Activated CD8-positive, alpha-beta memory T cell treated with anti-CD3 and anti-CD28 coated beads, Interleukin-2, amount 50 U/mL, for 48 hours (primary cell): ENCODE data around the gene USP10.
A peak's percentile ranks its signal among the peaks of the same experiment; 100 is the strongest.
"Not testable (repeated sequence)": the region's sequence is repeated elsewhere in the genome, so short reads cannot be mapped to it uniquely, and the experiment has no call there.

Experiments used
- DNase-seq: peaks from one replicate; pipeline ENCODE4 v3.0.0-alpha.2; 2020

The USP10 gene

DNA sequence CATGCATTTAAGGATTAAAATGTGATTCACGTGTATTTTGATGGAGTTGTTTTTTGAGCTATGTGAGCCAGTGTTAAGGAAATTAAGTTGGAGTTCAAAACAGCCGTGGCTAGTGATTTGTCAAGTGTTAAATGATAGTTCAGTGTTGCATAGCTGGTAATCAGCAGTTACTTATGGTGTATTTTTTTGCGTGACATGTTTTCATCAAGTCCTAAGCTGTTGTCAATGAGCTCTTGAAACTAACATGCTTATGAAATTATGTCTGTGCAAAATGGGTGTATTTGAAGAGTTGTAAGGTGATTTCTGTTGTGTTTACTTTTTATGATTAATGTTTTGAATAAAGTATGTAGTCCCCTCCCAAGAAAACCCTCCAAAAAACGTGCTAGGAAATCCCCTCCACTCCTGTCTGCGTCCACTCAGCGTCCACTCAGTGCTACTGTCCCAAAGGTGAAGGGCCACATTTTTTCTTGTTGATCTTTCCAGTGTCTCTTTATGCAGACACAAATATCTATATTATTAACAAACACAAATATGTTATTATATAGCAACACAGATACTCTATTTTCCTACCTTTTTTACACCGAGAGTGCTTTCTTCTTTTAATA is 30.0 kb downstream of the USP10 start:
- no peak for DNase-seq

DNA sequence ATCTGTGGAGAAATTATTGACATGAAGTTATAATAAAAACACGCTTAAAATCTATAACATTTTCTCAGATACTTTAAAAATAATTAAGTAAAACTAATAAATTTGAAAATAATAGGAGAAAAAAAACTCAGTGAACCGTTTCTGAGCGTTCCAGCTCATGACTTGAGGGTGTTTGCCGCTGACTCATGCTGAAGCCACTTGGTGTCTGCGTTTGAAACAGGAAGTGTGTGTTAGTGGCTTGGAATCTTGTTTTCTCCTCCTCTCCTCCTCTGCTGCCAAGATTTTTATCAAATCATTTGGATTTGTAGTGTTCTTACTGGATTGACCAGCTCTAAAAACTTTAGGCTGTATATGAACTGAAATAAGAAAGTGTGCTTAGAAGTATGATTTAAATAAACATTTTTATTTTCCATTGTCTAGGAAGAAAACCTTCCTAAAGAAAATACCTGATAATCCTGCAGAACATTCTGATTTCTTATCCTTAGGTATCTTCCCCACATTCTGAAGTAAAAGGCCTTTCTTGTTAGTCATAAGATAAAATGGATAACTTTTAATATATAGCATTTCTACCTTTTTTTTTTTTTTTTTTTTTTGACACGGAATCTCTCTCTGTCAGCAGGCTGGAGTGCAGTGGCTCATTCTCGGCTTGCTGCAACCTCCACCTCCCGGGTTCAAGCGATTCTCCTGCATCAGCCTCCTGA is 30.8 kb downstream of the USP10 start:
- DNase-seq: no peak

DNA sequence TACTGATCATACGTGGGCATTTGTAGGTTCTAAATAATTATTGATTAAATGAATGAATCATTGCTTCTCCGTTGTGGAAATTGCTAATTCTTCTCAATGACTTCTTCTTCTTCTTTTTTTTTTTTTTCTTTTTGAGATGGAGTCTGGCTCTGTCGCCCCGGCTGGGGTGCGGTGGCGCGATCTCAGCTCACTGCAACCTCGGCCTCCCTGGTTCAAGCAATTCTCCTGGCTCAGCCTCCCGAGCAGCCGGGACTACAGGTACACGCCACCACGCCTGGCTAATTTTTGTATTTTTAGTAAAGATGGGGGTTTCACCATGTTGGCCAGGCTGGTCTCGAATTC is 32.5 kb downstream of the USP10 start:
- DNase-seq: not testable (repeated sequence)

DNA sequence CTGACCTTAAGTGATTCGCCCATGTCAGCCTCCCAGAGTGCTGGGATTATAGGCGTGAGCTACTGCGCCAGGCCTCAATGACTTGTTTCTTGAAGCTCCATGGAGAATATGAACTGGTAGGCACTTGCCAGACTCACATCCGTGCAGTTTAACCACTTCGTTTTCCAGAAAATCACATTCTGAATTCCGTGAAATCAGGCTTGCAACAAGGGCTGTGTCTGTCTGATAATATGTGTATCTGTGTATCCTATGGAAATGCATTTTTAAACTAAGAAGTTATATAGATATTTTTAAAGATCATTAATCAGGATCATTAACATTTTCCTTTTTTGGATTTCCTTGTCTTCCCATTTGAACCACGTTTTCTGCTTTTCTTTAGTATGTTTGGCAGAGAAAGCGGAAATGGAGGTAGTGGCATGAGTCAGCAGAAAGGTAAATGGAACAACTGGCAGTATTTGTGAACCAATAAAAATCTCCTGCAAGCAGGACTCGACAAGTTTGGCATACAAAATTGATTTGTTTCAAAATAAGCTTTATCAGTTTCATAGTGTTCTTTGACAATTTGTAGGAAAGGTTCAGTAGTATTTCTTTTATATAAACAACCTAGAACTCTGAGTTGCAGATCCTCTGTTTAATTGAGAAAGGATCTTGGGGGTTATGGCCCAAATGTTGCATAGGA is 33.0 kb downstream of the USP10 start:
- no peak for DNase-seq

DNA sequence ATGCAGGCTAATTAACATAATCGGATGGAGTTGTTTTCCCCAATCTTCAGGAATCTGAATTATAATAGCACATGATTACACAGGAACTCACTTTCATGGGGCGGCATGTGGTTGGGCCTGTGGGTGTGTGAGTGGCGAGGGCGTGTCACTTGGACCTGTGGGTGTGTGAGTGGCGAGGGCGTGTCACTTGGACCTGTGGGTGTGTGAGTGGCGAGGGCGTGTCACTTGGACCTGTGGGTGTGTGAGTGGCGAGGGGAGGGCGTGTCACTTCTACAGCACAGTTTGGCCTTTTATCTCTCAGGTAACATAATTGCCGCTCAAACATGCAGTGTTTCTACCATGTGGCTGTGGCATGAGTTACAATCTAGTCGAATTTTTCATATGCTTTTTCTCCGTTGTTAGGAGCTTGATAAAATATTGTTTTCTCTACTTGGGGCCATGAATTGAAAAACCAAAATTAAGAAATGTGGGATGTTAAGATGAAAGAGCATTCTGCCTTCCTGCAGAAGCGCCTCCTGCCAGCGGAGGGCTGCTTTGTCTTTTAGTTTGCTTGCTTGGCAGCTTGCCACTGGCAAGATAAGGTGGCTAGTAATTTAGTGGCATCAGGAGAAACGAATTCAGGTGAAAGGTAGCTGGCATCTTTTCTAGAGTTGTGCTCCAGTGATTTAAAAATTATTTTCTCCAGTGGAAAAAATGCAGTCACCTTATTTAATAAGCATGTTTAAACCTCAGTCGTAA is 36.2 kb downstream of the USP10 start:
- DNase-seq: no peak

DNA sequence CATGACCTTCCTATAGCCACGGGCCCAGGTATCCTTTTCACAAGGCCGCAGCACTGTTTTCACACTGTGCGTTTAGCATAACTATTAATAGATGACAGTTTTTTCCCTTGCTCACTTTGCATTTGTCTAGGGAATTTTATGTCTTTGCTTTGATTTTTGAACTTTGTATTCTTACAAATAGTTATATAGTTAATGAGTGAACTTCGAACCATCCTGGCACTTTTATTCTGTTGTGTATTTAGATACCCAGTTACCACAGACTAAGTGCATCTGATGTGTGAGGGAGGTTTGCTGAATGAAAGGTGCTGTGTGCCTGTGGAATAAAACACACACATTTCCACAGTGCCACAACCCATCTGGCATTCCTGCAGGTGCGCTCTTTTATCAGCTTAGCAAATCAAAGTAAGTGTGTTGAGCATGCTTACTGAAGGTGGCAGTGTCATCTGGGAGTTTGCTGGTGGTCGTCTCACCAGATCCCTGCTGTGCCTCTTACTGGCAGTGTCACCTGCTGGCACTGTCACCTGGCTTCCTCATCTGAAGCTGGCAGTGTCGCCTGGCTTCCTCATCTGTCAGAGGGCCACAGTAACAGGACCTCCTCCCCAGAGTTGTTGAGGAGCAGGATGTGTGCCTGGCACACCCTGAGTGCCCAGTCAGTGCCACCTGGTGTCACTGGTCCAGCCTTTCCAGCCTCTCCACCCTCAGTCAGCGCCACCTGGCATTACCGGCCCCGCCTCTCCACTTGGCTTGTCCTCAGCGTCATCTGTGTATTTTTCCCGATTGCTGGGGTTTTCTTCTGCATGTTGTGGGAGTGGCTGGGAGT is 37.6 kb downstream of the USP10 start:
- DNase-seq: no peak

DNA sequence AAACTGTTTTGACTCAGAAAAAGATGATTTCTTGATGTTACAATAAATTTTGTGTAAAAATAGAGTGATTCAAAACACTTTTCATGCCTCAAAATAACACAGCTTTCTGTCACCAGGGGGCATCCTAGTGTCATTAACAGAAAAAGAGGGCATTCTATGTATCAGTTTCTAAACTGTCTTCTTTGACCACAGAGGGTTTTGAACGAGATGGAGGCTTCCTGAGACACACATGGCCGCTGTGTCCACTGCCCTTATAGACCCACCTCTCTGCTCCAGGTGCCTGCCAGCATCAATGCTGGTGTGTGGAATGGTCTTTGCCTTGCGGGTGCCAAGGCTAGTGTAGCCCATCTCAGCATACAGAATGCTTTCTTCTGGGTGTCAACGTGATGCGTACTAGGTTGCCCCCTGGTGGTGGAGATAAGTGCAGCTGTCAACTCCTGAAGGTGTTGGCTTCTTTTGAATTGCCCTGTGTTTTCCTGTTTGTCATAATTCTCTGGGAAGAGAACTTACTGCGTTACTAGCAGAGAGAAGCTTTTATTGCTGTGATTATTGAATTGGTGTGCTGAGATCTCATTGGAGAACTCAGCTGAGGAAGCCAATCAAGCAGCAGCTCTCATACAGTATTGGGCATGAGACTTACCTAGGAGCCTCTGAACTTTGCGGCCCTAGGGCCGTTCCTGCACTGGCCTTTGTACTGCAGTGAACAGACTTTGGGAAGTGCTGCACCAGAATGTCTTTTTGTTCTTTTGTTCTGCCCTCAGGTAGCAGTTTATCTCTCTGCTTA is 38.6 kb downstream of the USP10 start:
- DNase-seq: peak; percentile 81

DNA sequence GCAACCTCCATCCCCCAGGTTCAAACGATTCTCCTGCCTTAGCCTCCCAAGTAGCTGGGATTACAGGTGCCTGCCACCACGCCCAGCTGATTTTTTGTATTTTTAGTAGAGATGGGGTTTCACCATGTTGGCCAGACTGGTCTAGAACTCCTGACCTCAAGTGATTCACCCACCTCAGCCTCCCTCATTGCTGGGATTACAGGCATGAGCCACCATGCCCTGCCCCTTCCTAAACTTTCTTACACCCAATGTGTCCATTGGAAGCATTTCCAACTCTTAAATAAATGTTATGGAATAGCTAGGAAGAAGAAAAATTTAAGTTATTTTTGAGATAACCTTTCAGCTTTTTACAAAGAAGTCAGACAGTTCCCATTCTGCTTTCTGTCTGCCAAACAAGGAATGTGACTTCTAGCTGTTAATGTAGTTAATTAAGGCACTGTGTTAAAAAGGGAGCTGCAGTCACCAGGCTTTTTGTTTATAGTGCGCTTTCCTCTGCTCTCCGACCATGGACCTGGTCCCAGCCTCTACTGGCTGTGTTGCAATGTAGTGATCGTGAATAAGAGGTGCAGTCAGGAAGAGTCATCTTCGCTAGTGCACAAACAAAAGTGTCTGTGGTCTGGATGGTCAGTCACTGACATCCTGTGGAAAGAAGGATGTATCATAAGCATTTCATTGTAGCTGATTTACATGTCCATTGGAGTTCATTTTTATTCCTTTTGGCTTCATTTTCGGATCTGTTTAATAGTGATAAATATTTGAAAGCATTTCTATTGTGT is 39.7 kb downstream of the USP10 start:
- no peak for DNase-seq

DNA sequence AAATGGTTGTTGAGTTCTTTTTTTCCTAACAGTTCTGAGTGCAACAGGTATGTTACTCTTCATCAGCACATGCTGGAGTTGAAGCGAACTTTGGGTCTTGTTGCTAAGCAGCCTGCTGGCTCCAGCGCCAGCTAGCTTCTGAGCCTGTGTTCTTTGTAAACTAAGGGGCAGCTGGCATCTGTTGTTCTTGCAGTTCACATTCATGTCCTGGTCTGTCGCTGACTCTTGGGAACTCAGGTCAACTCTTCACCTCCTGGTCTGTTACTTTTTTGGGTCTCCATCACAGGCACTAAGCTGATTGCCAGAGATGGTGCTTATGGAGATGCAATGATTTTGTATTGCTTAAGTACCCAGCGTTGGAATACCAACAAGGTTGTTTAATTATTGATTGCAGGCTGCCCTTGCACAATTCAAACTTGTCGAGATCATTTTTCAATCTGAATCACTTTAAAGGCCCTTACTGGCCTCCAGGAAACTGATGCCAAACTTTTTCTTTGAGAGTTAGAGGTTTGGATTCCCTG is 40.9 kb downstream of the USP10 start:
- no peak for DNase-seq

DNA sequence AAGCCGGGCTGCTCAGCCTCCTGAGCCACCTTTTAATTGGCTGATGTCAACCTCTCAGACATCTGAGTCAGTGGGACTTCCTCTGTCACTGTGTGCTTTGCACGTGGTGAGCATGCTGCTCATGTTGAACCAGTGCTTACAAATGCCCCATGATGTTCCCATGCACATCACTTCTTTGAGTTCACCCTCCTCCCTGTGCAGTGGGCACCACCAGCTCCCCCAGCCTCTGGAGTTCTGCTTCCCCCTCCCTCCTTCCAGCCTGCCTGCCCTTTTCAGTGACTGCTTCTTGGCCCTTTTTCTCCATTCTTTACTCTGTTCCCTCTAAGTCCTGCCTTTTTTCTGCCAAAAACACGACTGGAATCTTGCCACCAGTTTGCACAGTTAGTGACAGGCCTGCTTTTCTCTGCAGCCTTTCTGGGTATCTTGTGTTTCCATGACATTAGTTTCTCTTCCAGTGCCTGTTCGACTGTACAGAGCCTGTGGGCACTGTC is 41.6 kb downstream of the USP10 start:
- DNase-seq: no peak

DNA sequence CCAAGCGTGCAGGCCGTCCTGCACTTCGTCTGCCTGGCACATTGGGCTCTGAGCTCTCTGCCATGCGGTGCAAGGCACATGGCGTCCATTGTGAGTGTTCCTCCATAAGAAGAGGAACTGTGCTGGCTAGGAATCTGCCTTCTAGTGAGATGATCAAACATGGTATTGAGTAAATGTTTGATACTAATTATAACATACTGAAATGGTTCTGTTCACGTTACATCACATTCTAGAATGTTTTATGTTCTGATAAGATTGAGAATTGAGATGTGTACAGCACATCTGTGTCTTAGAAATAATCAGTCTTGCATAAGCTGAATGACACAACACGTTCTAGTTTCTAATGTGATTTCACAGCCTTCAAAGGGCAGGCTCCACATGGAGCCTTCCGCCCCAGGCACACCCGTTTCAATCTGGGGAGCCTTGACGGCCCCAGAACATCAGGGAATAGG is 42.9 kb downstream of the USP10 start:
- no peak for DNase-seq

DNA sequence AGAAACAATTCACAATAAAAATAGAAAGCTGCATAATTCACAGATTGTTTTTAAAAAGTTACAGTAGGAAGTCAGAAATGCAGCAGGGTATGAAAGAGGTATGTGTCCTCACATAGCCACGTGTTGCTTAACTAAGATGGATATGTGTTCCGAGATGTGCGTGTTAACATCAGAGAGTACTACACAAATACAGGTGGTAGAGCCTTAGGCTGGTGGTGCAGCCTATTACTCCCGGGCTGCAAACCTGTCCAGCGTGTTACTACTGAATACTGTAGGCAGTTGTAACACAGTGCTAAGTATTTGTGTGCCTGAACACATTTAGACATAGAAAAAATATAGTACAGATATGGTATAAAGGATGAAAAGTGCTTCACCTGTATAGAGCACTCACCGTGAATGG is 46.4 kb downstream of the USP10 start:
- no peak for DNase-seq

DNA sequence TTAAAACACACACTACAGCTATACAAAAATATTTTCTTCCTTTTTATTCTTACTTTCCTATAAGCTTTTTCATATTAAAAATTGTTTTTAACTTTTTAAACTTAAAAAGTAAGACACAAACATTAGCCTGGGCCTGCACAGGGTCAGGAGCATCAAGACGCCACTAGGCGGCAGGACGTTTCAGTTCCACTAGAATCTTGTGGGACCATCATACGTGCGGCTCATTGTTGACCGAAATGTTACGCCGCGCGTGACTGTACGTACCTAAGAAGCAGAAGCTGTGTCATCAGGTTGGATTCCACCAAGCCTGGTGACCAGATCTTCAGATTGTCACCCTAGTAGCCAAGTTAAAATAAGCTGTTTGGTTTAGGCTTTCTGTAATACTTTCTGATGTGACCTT is 47.1 kb downstream of the USP10 start:
- no peak for DNase-seq

DNA sequence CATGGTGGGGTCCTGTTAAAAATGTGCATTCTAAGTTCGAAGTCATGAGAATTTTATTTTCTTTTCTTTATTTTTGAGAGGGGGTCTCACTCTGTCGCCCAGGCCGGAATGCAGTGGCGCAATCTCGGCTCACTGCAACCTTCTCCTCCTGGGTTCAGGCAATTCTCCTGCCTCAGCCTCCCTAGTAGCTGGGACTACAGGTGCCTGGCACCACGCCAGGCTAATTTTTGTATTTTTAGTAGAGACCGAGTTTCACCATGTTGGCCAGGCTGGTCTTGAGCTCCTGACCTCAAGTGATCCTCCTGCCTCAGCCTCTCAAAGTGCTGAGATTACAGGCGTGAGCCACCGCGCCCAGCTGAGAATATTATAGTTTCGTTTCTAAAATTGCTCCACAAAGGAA is 48.4 kb downstream of the USP10 start:
- not testable (repeated sequence) for DNase-seq

DNA sequence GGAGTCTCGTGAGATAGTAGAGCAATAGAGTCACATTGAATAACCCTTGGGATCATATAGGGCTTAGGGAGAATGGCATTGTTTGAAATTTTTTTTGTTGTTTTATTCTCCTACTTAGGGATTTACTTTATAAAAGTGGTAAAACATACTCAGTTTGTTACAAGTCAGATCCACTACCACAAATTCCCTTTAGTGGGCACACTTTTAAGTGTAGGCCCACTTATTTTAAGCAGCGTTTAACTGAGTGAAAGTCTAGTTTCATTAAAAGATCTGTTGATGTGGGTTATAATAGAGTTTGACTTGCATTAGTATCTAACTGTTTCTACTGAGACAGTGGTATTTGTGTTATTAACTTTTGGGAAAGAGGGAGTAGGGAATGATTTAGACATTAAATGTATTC is 49.3 kb downstream of the USP10 start:
- no peak for DNase-seq

DNA sequence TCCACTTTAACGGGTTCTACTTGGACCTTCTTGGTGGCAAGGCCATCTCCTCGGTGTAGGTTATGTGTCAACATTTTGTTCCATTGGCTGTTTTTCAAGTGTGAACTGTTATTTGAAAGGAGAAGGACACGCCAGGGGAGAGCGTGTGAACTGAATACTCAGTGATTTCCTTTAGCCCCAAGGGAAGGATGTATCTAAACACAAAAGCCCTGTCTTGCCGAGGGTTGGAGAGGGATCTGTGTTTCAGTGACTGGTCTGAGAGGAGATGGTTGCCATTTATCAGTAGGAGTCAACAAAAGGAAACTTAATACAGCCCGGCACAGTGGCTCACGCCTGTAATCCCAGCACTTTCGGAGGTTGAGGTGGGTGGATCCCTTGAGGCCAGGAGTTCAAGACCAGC is 50.0 kb downstream of the USP10 start:
- DNase-seq: no peak

DNA sequence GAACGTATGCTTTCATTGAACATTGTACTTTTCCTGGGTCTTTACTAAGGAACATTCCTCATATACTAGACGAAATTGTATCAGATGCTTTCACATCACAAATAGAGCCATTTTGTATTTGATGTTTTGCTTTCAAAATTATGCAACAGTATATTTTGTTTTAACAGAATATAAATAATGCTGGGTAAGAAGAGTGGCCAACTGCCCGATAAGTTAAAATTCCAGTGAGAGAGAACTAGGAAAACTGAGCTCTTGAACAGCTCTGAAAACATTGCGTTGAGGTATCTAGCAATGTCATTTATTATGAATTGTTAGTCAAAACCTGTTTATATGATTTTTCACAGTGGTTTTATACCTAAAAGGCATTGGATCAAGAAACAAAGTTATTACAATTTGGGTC is 50.8 kb downstream of the USP10 start:
- DNase-seq: no peak

DNA sequence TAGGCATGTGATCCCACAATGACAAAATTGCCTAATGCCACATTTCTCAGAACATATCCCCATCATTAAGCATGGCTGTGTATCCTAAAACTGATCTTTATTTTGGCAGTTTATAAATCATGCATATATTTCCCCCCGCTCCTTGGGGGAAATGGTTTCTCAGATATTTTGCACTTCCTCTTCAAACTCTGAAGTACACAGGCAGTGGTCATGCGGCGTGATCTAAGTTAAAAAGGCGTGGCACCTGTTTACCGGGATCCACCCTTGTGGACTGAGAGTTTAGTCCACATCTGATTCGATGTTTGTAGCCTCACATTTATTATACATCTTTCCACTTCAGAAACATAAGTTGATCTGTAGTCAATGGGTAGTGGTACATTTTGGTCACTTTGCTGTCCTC is 51.4 kb downstream of the USP10 start:
- DNase-seq: no peak

DNA sequence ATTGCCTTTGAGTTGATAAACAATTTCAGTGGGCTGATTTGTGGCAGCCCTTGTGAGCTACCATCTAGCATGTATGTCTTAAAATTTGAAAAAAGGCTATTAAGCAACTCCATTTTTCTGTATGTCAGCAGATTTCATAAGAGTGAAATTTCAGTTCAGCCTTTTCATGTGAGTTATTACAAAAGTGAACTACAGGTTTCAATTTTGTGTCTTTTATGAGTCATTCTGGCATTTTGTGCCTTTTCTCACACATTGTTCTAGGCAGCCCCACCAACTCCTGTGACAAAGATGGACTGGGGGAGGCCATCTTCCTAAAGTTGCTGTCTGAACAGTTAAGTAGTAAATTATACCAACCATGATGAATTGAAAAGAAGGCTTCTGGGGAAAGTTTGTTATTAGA is 52.1 kb downstream of the USP10 start:
- no peak for DNase-seq

DNA sequence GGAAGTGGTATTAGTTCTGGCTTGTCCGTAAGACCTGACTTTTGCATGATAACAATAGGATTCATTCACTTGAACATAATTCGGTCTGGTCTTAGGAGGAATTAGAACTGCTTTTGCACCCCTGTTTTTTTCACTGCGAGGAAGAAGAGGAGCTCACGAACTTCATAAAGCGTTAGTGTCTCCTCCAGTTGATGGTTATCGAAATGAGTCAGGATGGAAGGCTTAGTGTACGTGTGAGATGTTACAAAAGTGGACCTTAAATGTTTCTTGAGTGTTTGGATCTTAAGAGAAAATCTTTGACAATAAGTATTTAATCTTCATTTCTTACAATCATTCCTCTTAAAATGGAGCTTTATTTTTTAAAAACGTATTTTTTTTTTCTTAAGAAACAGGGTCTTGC is 52.8 kb downstream of the USP10 start:
- no peak for DNase-seq
